AG09319 (cell line): ENCODE data around the gene EFNA4.

Experiments
- DNase-seq: peaks from one replicate; pipeline ENCODE4 v3.0.0-alpha.2; 2010; ENCODE audit warnings: low read depth; ENCODE audit errors: extremely low read depth
- TF ChIP-seq, protein P1 (sequence below): IDR thresholded peaks from 2 replicates; pipeline ENCODE4 v1.5.1; 2011; ENCODE audit warnings: low read depth, mild to moderate bottlenecking, inconsistent platforms, low read length, moderate library complexity

The EFNA4 gene

GRCh38 chr1:155094622-155094948 lies 31.0 kb downstream of the EFNA4 start:
- DNase-seq = no peak
- TF ChIP-seq, protein P1, sequence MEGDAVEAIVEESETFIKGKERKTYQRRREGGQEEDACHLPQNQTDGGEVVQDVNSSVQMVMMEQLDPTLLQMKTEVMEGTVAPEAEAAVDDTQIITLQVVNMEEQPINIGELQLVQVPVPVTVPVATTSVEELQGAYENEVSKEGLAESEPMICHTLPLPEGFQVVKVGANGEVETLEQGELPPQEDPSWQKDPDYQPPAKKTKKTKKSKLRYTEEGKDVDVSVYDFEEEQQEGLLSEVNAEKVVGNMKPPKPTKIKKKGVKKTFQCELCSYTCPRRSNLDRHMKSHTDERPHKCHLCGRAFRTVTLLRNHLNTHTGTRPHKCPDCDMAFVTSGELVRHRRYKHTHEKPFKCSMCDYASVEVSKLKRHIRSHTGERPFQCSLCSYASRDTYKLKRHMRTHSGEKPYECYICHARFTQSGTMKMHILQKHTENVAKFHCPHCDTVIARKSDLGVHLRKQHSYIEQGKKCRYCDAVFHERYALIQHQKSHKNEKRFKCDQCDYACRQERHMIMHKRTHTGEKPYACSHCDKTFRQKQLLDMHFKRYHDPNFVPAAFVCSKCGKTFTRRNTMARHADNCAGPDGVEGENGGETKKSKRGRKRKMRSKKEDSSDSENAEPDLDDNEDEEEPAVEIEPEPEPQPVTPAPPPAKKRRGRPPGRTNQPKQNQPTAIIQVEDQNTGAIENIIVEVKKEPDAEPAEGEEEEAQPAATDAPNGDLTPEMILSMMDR = no peak

- TF ChIP-seq, protein P1 = no peak
- no peak for DNase-seq
Observed at GRCh38 chr1:155099331-155099730, 35.8 kb downstream of the EFNA4 start.

DNA sequence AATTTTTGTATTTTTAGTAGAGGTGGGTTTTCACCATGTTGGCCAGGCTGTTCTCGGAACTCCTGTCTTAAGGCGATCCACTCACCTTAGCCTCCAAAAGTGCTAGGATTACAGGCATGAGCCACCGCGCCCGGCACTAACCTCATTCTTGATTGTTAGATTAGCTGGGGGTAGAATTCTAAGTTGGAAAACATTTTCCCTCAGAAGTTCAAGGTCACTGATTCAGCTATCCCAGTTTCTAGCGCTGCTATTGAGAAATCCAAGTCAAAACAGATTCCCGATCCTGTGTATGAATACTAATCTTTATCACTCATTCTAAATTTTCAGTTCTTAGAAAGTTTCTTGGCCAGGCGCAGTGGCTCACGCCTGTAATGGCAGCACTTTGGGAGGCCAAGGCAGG lies 39.8 kb downstream of the EFNA4 start:
- TF ChIP-seq, protein P1 = no peak
- no peak for DNase-seq

GRCh38 chr1:155104605-155105534 lies 41.3 kb downstream of the EFNA4 start:
- DNase-seq = no peak
- TF ChIP-seq, protein P1 = no peak

GRCh38 chr1:155105604-155106011 lies 42.1 kb downstream of the EFNA4 start:
- DNase-seq = no peak
- TF ChIP-seq, protein P1 = no peak

GRCh38 chr1:155106862-155107261 lies 43.3 kb downstream of the EFNA4 start:
- no peak for DNase-seq
- TF ChIP-seq, protein P1 = no peak
